ENCODE measurements around the gene TEKT3. TPM values are rescaled to one million over a fixed set of nuclear protein-coding genes. Genes with fewer than 3 reads are reported as not detected.

Gene TEKT3
- total RNA-seq, 1 donor from 2014 or later, result 3.8 TPM

DNA sequence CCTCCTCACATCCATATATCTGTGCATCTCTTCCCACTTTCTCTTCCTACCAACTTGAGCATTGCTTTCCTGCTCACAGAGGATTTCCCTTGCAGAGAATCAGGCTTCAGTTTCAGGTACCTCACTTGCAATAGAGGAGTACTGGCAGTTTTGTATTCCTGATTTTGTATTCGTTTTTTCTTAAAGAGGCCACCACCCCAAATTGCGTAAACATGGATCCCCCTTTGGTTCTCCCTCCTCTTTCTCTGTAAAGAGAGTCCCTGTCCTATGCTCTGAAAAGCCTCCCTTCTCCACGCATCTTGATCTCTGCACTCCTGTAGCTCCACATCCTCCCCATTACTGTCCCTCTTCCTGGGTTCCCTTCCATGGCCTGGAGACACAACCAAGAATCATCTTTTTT, 32.2 kb downstream of the TEKT3 start:
- Mint-ChIP-seq H3K27me3 (ENCODE audit: low read depth) (no peaks in the 10 kb centered on the region), H3K9me3 (no peaks in the 10 kb centered on the region), H3K36me3 (no peaks in the 10 kb centered on the region), H3K4me3 (no peak overlapping the region), H3K4me1 (peaks cover 34% of the 10 kb centered on the region), H3K27ac (no peak overlapping the region)
- DNase-seq (ENCODE audit: low spot score in 2 of 2, unreplicated experiment in 2 of 2), result no peak
- TF ChIP-seq, protein P1, sequence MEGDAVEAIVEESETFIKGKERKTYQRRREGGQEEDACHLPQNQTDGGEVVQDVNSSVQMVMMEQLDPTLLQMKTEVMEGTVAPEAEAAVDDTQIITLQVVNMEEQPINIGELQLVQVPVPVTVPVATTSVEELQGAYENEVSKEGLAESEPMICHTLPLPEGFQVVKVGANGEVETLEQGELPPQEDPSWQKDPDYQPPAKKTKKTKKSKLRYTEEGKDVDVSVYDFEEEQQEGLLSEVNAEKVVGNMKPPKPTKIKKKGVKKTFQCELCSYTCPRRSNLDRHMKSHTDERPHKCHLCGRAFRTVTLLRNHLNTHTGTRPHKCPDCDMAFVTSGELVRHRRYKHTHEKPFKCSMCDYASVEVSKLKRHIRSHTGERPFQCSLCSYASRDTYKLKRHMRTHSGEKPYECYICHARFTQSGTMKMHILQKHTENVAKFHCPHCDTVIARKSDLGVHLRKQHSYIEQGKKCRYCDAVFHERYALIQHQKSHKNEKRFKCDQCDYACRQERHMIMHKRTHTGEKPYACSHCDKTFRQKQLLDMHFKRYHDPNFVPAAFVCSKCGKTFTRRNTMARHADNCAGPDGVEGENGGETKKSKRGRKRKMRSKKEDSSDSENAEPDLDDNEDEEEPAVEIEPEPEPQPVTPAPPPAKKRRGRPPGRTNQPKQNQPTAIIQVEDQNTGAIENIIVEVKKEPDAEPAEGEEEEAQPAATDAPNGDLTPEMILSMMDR (IDR thresholded peaks at IDR 0.05; ENCODE audit: unreplicated experiment), result no peak

DNA sequence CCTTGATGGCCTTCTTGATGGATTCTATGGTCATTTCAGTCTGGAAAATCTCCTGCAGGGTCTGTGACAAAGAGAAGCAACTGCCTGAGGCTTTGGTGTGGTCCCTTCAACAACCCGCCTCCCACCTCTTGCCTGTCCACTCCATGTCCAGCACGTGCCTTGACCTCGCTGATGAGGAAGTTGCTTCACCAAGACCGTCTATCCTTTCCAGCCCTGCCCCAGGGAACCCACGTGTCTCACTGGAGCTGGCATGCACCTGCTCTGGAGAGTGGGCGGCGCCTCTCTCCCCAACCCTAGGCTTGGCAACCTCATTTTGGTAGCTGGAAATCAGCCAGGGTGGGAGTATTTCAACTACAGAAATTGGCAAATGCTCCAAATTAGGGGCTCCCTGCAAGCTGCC, 32.6 kb downstream of the TEKT3 start:
- H3K4me3 Mint-ChIP-seq, result no peak overlapping the region
- H3K9me3 Mint-ChIP-seq, result no peaks in the 10 kb centered on the region
- no peak for DNase-seq (ENCODE audit: low spot score in 2 of 2, unreplicated experiment in 2 of 2)
- TF ChIP-seq, protein P1 (IDR thresholded peaks at IDR 0.05; ENCODE audit: unreplicated experiment), result no peak
- H3K4me1 Mint-ChIP-seq, result peaks cover 34% of the 10 kb centered on the region
- no peak overlapping the region for H3K27ac Mint-ChIP-seq
- no peaks in the 10 kb centered on the region for H3K36me3 Mint-ChIP-seq
- H3K27me3 Mint-ChIP-seq (ENCODE audit: low read depth), result no peaks in the 10 kb centered on the region

DNA sequence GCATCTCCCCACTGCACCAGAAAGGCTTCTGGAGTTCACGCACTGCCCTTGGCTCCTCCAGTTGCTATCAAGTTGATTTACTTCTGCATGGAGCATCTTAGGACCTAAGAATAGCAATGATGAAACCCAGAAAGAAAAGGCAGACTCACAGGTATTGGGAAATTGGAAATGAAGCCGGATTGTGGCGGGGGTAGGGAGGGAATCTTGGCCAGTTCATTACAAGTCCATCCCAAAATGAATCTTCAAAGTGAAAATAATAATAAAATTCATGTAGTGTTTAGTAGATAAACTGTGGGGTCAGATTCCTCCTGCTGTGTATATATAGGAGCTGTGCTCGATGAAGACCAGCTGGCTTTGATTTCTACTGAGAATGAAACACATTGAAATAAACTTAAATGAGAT, 33.7 kb downstream of the TEKT3 start:
- H3K36me3 Mint-ChIP-seq, result no peaks in the 10 kb centered on the region
- H3K4me3 Mint-ChIP-seq, result no peak overlapping the region
- DNase-seq (ENCODE audit: low spot score in 2 of 2, unreplicated experiment in 2 of 2), result no peak
- H3K27ac Mint-ChIP-seq, result peak overlapping the region; percentile 95
- H3K9me3 Mint-ChIP-seq, result no peaks in the 10 kb centered on the region
- H3K27me3 Mint-ChIP-seq (ENCODE audit: low read depth), result no peaks in the 10 kb centered on the region
- peaks cover 41% of the 10 kb centered on the region for H3K4me1 Mint-ChIP-seq
- TF ChIP-seq, protein P1 (IDR thresholded peaks at IDR 0.05; ENCODE audit: unreplicated experiment), result no peak

DNA sequence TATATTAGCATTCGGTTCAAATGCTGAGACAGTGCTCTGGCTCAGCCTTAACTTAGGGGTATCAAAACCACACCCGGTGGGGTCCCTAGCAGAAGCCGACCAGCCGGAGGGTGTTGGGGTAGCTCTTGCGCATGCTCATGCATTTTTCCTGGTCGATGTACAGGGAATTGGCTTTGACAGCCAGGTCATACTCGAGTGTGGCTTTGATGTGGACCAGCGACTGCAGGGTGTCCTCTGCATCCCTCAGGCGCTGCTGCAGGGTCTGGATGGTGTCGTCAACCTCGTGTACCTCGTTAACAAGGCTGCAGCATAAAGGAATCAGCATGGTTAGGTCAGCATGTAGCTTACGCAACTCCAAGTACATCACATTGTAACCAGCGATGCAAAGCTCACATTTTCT, 37.5 kb downstream of the TEKT3 start:
- no peak for DNase-seq (ENCODE audit: low spot score in 2 of 2, unreplicated experiment in 2 of 2)
- Mint-ChIP-seq H3K4me1 (peaks cover 39% of the 10 kb centered on the region), H3K36me3 (no peaks in the 10 kb centered on the region), H3K9me3 (no peaks in the 10 kb centered on the region), H3K4me3 (no peak overlapping the region), H3K27ac (no peak overlapping the region), H3K27me3 (ENCODE audit: low read depth) (no peaks in the 10 kb centered on the region)
- TF ChIP-seq, protein P1 (IDR thresholded peaks at IDR 0.05; ENCODE audit: unreplicated experiment), result no peak

DNA sequence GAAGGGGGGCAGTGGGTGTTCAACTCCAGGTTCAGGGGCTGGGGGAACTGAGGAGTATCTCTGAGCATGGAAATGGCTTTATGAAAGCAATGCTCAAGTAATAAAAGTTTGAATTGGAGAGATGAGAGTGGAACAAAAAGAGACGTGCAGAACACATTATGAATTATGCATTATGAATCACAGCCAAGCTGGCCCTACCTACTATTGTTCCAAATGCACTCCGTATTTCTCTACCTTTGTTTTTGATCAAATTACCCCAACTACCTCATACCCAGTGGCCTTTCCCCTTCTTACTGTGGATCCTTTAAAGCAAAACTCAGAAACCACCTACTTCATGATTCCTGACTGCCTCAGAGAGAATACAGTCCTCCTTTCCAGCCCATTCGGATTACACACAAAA, 38.1 kb downstream of the TEKT3 start:
- Mint-ChIP-seq H3K4me1 (peaks cover 39% of the 10 kb centered on the region), H3K27me3 (ENCODE audit: low read depth) (no peaks in the 10 kb centered on the region), H3K4me3 (no peak overlapping the region), H3K27ac (no peak overlapping the region), H3K36me3 (no peaks in the 10 kb centered on the region), H3K9me3 (peaks cover under 1% of the 10 kb centered on the region)
- DNase-seq (ENCODE audit: low spot score in 2 of 2, unreplicated experiment in 2 of 2), result no peak
- TF ChIP-seq, protein P1 (IDR thresholded peaks at IDR 0.05; ENCODE audit: unreplicated experiment), result no peak

DNA sequence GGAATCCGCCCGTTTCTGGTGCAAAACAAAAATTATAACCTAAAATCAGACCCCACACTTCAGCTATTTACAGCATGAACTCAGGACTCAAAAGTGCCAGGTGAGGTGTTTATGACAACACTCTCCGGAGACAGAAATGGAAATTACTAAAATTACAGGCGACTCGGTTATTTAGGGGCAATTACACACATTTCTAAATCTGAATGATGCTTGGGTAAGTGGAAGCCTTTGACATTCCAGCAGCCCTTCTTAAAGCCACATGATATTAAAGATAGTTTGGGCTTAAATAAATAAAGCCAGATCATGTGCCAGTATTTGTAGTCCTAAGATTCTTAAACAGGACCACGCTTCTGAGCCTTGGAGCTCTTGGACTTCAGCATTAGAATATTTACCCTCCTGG, 39.6 kb downstream of the TEKT3 start:
- H3K27ac Mint-ChIP-seq, result no peak overlapping the region
- H3K9me3 Mint-ChIP-seq, result peaks cover 4% of the 10 kb centered on the region
- H3K36me3 Mint-ChIP-seq, result no peaks in the 10 kb centered on the region
- no peaks in the 10 kb centered on the region for H3K27me3 Mint-ChIP-seq (ENCODE audit: low read depth)
- TF ChIP-seq, protein P1 (IDR thresholded peaks at IDR 0.05; ENCODE audit: unreplicated experiment), result no peak
- DNase-seq (ENCODE audit: low spot score in 2 of 2, unreplicated experiment in 2 of 2), result no peak
- H3K4me1 Mint-ChIP-seq, result peaks cover 31% of the 10 kb centered on the region
- no peak overlapping the region for H3K4me3 Mint-ChIP-seq
